NCI-H446 (cell line): ENCODE measurements around the gene FAM53C.
"Not testable (repeated sequence)": the region's sequence is repeated elsewhere in the genome, so short reads cannot be mapped to it uniquely, and the experiment has no call there.

Experiments
- DNase-seq, 2 experiments: peaks; one replicate each; lab custom pipeline; 2025; lab: John Stamatoyannopoulos, UW

The FAM53C gene

DNA sequence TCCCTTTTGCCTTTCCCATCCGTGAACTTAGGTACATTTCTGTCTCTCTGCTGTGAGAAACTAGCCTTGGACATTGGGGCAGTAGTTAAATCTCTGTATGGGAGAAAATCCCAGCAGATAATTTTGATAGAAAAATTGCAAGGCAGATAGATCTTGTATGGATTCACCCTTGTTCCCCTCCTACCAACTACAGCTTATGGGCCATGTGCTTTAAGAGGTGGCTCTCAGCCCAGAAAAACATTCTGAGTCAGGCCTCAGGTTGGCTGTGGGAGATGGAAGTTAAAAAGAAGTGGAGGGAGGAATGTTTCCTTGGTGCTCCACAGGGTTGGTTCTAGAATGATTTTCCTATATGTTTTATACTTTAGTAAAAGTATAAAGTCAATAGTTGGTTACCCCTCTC lies 13.0 kb downstream of the FAM53C start:
- DNase-seq: no peak

DNA sequence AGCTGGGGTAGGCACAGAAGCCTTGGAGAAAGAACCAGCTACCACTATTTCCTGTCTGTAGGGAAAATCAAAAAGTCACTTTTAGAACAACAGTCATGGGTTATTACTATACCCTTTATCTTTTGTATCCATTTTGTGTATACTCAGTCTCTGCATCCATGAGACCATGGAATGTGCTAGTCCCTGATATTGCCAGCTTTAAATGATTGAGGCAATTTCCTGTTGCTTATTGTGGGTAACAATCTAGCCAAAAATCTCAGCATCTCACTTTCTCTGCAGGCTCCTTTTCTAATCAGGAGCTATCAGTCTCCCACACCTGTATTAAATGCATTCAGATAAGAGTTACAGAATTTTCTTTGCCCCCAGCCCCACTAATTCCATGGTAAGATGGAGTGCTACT lies 13.5 kb downstream of the FAM53C start:
- no peak for DNase-seq

DNA sequence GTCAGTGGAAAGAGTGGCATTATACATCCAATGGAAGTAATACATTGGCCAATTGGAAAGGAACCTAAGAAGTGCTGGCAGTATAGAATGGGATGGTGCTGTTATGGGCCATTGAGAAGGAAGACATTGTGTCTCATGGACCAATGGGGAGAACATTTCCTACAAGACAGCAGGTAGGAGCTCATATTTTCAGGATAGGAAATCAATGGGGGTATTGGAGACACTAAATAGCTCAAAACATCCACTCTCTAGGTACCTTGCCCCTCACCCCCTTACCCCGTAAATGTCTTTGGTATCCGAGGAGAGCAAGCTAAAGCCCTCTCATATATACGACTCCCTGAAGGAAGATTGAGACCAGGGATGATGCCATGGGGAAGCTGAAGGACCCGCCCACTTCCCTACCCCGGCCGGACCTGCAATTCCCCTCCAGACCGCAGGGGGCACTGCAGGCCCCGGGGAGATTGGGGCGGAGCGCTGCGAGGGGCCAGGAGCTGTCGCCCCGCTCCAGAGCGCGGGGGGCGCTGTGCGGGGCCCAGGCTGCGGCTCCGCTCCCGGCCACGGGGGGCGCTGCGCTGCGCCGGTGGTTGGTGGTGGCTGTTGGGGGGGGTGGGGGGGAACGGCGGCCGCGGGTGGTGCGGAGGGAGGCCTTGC lies 14.1 kb downstream of the FAM53C start, which contains the start of gene KDM3B:
TSS of gene KDM3B (plus strand) at position 615 of the 651 bp plus-strand sequence. CDS start 111 bp downstream, outside the sequence.
- peak; percentile 59 to 82 for DNase-seq

DNA sequence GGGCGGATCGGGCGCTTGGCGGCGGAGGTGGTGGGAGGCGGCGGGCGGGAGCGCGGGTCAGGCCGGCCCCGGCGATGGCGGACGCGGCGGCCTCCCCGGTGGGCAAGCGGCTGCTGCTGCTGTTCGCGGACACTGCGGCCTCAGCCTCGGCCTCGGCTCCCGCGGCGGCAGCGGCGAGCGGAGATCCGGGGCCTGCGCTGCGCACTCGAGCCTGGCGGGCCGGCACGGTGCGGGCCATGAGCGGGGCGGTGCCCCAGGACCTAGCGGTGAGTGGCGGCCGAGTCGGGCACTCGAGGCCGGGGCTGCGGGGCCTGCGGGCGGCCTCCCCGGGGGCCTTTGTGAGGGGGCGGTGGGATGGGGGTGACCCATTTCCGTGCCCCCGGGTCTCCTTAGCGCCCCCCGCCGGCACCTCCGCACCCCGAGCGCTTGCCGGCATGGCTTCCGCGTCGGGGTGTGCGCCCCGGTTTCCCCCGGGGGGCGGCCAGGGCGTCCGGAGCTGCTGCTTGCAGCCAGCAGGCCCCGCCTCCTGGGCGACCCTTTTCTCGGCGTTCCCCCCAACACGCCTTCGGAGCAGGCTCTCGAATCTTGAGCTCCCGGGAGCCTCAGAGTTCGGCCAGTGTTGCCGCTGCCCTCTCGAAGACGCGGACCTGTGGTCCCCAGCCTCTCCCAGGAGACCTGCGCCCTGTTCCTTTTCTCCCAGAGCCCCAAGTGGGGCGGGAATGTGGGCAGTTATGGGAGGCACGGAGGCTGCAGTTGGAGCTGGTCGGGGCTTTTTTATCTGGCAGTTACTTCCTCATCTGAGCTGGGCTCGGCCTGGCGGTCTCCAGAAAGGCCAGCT lies 14.9 kb downstream of the FAM53C start:
- DNase-seq: peak in 1 of 2 experiments; percentile 55

DNA sequence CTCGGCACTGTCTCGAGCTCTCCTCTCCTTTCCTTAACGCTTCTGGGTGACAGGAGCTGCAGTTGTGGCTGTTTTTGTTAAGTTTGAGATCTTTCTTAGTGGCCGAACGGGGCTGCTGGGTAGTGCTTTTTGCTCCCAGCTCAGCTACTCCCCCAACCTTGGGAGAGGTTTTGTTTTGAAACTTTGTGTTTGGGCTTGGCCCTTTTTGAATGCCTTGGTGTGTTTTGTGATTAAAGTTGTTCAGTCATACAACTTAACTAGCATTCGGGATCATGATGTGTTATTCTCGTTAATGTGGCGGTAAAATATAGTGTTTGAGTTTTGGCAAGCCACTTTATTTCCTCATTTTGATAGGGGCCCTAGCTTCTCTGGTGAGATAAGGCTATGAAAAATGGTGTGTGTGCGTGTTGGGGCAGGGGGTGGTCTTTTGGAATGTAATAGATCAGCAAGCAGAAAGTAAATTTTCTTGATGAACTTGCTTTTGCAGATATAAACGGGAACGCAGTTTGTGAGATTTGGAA lies 15.6 kb downstream of the FAM53C start:
- no peak for DNase-seq

DNA sequence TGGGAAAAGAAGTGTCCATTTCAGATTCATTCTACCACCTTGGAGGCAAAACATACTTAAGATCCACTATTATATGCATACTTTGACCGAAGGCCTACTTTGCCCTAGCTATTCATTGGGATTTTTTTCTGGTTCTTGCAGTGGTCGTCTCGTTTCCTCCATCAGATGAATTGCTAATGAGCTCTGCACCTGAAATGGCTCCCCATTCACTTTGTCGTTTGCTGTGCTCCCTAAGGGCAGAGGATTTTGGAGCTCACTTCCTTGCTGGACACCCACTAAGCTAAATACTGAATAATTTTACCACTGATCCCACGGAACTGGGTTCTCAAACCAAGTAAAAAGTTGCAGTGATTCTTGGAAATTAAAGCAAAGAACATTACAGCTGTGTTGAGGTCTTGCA lies 16.3 kb downstream of the FAM53C start:
- DNase-seq: no peak

DNA sequence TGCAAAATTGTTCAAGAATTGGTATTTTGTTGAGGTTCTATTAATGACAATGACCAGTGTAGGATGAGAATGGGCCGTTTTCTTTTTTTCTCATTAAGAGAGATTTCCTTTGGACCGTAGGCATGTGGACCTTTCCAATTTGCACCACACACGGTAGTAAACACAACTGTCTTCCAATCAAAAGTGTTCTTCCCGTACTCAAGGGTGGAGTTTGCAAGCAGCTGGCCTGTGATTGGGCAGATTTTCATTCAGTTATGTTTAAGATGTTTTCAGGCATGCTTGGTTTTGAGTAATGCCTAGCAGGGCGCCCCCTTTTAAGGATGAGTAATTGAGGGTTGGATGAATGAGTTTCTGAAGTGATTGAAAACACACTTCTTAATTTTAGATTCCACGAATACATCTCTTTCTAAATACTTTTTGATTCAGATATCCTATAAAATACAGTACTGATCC lies 16.9 kb downstream of the FAM53C start:
- DNase-seq: peak in 1 of 2 experiments; percentile 11

DNA sequence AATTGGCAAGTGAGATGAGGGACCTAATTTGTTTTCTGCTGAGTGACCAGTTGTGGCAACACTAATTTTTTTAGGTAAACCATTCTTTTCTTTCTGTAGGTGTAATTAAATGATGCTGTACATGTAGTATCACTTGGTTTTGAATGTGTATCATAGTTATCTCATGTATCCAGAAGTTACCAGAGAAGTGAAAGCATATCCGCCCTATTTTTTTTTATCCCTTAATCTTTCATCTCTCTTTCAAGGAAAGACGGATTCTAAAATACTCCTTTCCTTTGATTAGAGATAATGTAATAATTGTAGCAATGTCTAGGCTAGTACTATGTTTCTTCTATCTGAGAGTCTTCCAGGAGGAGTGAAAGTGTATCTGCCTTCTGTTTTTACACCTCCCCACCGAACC lies 21.6 kb downstream of the FAM53C start:
- no peak for DNase-seq

DNA sequence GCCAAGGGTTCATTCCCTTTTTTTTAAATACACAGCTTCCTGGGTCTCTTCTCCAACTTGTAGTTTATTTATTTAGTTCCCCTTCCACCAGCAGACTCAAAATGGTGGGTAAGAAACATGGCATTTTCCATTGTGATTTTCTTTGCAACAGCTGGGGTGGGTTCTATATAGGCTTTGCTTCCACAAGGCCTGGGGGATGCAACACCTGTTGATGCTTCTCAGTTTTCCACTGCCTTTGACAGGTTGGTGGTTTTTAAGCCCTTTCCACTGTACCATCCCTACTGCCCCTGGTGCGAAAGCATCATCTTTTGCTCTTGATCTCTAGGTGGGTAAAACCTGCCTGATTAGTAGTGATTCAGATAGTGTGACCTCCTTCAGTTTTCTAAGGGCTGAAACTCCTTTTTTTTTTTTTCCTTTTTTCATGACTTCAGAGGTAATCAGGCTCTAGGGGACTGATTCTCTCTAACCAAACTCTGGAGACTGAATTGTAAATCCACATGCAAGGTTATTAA lies 22.9 kb downstream of the FAM53C start:
- no peak for DNase-seq

DNA sequence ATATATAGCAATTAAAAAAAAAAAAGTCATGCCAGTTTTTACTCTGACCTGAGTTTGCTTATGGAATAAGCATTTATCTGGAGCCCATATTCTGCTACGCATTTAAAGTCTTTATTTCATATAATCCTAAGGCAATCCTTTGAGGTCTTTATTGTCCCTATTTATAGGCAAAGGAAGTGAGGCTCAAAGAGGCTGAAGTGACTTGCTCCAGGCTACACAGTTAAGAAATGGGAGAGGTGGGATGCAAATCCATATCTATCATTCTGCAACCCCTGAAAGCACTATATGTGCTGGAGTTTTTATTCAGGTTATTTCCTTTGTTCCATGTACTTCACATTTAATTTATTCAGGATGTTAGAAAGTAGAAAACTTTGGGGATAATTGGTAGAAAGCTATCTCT lies 26.5 kb downstream of the FAM53C start:
- no peak for DNase-seq

DNA sequence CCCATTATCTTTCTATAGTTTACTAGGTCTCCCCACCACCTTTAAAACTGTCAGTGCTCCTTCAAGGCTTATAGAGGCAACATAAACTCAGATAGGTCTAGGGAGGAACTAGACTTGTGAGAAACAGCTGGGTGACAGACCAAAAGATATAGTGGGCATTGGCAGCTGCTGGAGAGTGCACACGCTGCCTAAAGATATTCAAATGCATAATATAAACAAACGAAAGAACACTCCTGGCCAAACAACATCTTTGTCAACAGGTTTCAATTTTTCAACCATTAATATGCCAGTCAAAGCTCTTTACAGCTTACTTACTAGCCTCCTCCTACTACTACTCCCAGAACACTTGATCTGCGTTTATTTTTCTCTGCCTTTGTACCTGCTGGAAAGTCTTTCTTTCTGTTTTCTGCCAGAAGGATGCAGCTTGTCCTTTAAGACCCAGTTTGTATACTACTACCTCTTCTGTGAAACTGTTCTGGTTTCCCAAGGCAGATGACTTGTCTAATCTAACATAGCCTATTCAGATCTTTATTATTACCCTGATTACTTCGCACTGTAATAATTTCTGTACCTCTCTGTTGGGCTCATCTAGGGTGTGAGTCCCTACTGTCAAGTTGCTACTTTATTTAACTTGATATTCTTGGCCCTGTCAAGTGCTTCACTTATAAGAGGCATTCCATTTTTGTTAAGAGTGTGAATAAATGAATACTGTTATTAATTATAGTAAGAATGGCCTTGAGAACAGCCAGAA lies 28.7 kb downstream of the FAM53C start:
- DNase-seq: no peak

DNA sequence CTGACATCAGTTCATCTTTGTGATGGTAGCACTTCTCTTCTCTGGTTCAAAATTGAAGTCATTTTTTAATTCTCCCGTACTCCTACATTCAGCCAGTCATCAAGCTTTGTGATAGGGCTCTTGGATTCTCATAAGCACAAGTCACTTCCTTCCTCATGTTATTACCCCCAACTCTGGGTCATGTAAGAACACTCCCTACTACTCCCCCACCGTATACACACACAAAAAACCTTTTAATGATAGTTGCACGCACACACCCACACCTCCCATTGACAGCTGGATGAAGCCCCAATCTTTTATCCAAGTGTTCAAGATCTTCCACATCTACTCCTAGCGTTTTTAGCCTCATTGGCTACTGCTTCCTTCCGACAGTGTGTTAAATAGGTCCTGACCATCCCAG lies 31.2 kb downstream of the FAM53C start:
- DNase-seq: no peak

DNA sequence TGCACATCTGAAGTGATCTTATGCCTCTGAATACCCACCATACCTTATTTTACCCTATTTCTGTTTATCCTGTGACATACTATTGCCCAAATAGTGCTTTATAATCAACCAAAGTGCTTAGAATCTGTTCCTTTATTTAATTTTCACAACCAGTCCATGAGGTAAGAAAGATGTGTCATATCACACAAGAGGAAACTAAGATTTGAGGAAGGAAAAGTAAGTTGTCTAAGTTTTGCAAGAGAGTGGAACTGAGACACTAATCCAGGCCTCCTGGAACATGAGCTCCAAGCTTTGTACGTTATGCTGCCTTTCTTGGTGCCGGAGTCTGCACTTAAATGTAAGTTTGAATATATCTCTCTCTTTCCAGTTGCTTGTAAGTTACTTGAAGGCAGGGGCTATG lies 31.6 kb downstream of the FAM53C start:
- no peak for DNase-seq

DNA sequence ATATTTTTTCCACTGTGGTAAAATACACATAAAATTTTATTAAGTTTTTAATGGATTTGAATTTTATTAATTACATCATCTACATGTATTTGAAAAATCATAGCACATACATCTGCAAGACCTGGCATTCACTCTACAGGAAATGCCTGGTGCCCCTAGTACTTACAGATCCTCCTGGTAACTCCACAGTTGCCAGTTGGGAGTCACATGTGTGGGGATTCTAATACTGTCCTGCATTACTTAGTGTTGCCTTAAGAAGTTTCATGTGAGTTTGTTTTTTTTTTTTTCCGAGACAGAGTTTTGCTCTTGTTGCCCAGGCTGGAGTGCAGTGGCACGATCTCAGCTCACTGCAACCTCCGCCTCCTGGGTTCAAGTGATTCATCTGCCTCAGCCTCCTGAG lies 32.5 kb downstream of the FAM53C start:
- DNase-seq: no peak

DNA sequence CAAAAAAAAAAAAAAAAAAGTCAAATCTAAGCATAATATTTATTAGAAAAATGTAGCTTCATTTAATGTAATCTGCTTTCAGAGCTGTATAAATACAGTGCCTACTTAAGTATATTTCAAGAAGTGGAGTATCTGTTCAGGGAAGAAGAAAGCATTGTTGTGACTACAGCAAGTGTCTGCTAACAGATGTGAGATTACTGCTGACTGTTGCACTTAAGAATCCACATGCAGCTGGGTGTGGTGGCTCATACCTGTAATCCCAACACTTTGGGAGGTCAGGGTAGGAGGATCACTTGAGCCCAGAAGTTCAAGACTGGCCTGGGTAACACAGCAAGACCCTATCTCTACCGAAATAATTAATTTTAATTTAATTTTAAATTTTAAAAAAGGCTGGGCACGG lies 33.4 kb downstream of the FAM53C start:
- no peak for DNase-seq

DNA sequence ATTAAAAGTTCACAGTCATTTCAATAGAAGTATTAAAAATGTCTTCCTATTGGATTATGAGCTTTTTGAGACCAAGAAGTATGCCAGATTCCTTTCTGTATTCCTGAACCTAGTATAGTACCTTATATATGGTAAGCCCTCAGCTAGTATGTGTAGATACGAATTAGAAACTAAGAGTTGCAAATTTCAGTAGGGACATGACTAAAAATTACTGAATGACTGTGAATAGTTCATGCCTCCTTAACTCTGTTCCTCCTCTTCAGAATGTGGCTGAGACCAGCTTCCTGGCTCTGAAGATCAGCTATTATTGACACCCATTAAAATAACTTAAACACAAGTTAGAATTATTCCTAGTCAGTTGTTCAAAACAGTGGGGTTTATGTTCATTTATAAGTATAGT lies 34.2 kb downstream of the FAM53C start:
- DNase-seq: no peak

DNA sequence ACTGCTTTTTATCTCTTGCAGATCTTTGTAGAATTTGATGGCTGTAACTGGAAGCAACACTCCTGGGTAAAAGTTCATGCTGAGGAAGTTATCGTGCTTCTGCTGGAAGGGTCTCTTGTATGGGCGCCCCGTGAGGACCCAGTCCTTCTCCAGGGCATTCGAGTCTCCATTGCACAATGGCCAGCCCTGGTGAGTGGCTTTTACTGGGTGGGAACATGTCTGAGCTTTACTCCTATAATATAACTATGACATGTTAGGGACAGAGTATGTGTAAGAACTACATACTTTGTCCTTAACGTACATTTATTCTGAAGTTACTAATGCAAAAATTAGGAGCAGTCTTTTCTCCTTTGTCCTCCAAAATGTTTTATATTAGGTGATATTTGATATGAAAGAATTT lies 34.6 kb downstream of the FAM53C start:
- no peak for DNase-seq

DNA sequence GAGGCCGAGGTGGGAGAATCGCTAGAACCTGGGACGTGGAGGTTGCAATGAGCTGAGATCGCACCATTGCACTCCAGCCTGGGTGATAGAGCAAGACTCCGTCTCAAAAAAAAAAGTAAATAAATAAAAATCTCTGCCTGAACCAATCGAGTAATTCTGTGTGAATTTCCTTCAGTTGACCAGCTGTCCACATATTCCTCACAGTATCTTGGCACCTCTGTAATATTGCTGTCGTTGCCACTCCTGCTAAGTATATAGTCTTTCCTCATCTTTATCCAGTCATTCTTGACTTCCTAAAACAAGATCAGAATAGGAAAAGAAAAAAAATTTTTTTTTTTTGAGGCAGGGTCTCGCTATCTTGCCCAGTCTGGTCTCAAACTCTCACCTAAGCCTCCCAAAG lies 44.3 kb downstream of the FAM53C start:
- DNase-seq: no peak

DNA sequence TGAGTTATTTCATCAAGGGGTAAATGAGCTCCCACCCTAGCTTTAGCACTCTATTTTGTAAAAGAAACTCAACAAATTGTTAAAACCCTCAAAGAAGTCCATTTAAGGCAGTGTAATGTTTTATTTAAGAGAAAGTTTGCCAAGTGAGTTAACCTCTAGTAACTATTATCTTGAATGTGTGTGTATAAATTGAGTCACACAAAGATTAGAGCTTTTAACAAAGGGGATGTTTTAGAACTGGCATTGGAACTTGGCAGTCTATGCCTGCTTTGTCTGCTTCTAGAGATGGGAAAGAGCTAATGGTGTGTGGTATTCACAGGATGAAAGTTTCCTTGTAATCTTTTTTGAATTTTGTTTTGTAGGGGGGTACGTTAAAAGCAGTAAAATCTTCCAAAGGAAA lies 47.6 kb downstream of the FAM53C start:
- DNase-seq: no peak

DNA sequence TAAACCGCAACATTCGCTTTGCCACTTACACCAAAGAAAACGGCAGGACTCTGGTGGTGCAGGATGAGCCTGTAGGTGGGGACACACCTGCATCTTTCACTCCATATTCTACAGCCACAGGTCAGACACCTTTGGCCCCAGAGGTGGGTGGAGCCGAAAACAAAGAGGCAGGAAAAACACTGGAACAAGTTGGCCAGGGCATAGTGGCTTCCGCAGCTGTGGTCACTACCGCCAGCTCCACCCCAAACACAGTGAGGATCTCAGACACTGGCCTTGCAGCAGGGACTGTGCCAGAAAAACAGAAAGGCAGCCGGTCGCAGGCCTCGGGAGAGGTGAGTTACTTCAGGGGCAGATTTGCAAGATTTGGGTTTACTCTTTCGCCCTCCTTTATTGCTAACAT lies 48.2 kb downstream of the FAM53C start:
- DNase-seq: no peak

DNA sequence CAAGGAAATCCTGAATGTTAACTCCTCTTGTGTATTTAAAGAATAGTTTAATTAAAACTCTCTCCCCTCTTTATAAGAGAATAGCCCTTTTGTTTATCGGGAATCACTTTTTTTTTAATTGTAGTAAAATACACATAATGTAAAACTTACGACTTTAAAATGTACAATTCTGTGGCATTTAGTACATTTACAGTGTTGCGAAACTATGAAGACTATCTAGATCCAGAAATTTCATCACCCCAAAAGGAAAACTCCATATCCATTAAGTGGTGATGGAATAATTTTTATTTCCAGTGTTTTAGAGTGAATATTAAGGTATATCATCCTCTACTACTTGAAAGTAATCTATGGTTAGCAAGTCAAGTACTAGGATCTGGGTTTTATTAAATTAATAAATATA lies 51.3 kb downstream of the FAM53C start:
- DNase-seq: no peak

DNA sequence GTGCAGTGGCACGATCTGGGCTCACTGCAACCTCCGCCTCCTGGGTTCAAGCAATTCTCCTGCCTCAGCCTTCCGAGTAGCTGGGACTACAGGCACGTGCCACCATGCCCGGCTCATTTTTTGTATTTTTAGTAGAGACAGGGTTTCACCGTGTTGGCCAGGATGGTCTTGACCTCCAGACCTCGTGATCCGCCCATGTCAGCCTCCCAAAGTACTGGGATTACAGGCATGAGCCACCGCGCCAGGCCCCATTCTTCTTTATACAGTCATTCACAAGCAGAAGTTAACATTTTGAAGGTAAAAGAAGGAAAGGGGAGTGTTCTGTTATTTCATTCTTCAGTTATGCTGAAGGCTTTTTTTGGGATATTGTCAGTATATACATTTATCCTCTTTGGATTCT lies 51.8 kb downstream of the FAM53C start:
- not testable (repeated sequence) for DNase-seq
